OCI-LY7 (cell line): ENCODE data around the gene EFCAB5. TPM values are rescaled to one million over a fixed set of nuclear protein-coding genes. Genes with fewer than 3 reads are reported as not detected.

Source experiments
- BruUV-seq: library from RNA; stranded (reverse); fragments of 400-500 nt; replicated peaks from 2 replicates; lab custom pipeline; 2021; lab: Mats Ljungman, UMichigan
- CTCF ChIA-PET: fragments of 300-600 bp; sonication (Branson Sonifier 250); formaldehyde crosslinking; loops from one replicate; lab custom pipeline; 2022; ENCODE audit warnings: antibody characterized with exemption; ENCODE audit not compliant: unreplicated experiment; lab: Charles Lee
- POLR2A ChIA-PET: fragments of 300-600 bp; sonication (Branson Sonifier 250); formaldehyde crosslinking; loops from one replicate; lab custom pipeline; 2022; ENCODE audit warnings: antibody characterized with exemption; lab: Charles Lee
- DNase-seq: peaks from one replicate; pipeline ENCODE4 v3.0.0-alpha.2; 2015; ENCODE audit warnings: low spot score
- H2AFZ ChIP-seq: fragments of 200-600 bp; sonication (generic), shearing (Covaris generic); 2 replicates; pipeline ENCODE4 v1.6.1; 2014; ENCODE audit warnings: mild to moderate bottlenecking, antibody characterized with exemption, low read length, moderate library complexity
- H3K27ac ChIP-seq: fragments of 200-600 bp; sonication (generic); 2 replicates; pipeline ENCODE4 v1.5.1; 2014; ENCODE audit warnings: mixed run types, low read depth, mild to moderate bottlenecking, moderate library complexity, low read length, inconsistent platforms; ENCODE audit not compliant: poor library complexity, severe bottlenecking
- H3K36me3 ChIP-seq: fragments of 200-600 bp; sonication (generic); 2 replicates; pipeline ENCODE4 v1.6.1; 2014; ENCODE audit warnings: mild to moderate bottlenecking, antibody characterized with exemption, low read length, moderate library complexity, mixed read lengths; ENCODE audit not compliant: insufficient read depth
- H3K4me1 ChIP-seq: fragments of 200-600 bp; sonication (generic); 2 replicates; pipeline ENCODE4 v1.5.1; 2014; ENCODE audit warnings: mild to moderate bottlenecking, low read length; ENCODE audit not compliant: insufficient read depth, poor library complexity, severe bottlenecking
- H3K4me2 ChIP-seq: fragments of 200-600 bp; sonication (generic); 2 replicates; pipeline ENCODE4 v1.6.1; 2014; ENCODE audit warnings: mild to moderate bottlenecking, low read length
- H3K4me3 ChIP-seq: fragments of 200-600 bp; sonication (generic); 2 replicates; pipeline ENCODE4 v1.5.1; 2014; ENCODE audit warnings: mild to moderate bottlenecking, low read depth, low read length; ENCODE audit not compliant: poor library complexity, severe bottlenecking
- H3K79me2 ChIP-seq: fragments of 200-600 bp; sonication (generic); 2 replicates; pipeline ENCODE4 v1.6.1; 2016; ENCODE audit warnings: low read depth, mild to moderate bottlenecking, low read length, moderate library complexity, mixed read lengths; ENCODE audit not compliant: insufficient read depth
- H3K9me2 ChIP-seq: fragments of 200-600 bp; sonication (generic); 2 replicates; pipeline ENCODE4 v1.6.1; 2016; ENCODE audit warnings: mild to moderate bottlenecking, low read length, mixed read lengths; ENCODE audit not compliant: insufficient read depth
- H3K9me3 ChIP-seq: fragments of 200-600 bp; sonication (generic); 2 replicates; pipeline ENCODE4 v1.6.1; 2014; ENCODE audit warnings: mild to moderate bottlenecking, mixed run types, low read length, mixed read lengths
- H4K20me1 ChIP-seq: fragments of 200-600 bp; sonication (generic); 2 replicates; pipeline ENCODE4 v1.6.1; 2014; ENCODE audit warnings: mild to moderate bottlenecking, antibody characterized with exemption, low read length, moderate library complexity, mixed read lengths; ENCODE audit not compliant: insufficient read depth
- EZH2phosphoT487 ChIP-seq: fragments of 200-600 bp; sonication (generic); IDR thresholded peaks from 2 replicates; pipeline ENCODE4 v1.6.1; 2018; ENCODE audit warnings: low read depth, borderline replicate concordance, mild to moderate bottlenecking, mixed run types, antibody characterized with exemption, low read length, moderate library complexity, mixed read lengths
- intact Hi-C: fragments of 100-400 bp; cut with micrococcal nuclease; formaldehyde crosslinking; loops from one replicate; pipeline ENCODE4 v1.10.0; 2022; ENCODE audit not compliant: unreplicated experiment
- total RNA-seq, 2 experiments: library from RNA; depleted of rRNA in 1 of 2; stranded (reverse); fragments of >200 nt in 1 of 2; shearing (Covaris generic) in 1 of 2; gene quantifications; 2 replicates each; pipeline ENCODE4 v1.2.3, GENCODE V29; 2014 to 2022
- TF ChIP-seq, protein P1 (sequence below): fragments of 200-600 bp; sonication (generic); conservative IDR thresholded peaks from 2 replicates; pipeline ENCODE4 v1.5.1; 2014; ENCODE audit warnings: mild to moderate bottlenecking, antibody characterized with exemption, low read length, moderate library complexity, mixed read lengths

EFCAB5 gene
- total RNA-seq, 2 experiments from 2014 or later: 1.9 to 2.2 TPM

DNA sequence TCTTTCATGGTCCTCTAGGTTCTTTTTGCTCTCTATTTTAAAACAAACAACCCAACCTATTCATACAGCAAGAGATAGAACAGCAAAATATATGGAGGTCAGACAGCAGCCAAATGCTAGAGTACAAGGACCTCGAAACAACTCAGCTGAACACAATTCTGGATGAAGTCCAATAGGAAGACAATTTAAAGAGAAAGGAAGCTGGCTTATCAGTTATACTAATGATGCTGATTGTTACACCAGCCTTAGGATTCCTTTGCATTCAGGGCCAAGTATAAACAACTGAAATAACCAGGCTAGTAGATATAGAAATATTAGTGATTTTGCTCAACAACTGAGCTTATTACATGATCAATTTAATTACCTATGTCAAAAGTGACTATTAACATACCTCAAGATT is 13.9 kb upstream of the EFCAB5 start:
- H3K27ac ChIP-seq: no peak overlapping the region
- peak overlapping the region; percentile 97 for H3K4me2 ChIP-seq
- no TSS peak for BruUV-seq
- H3K9me2 ChIP-seq: no peaks in the 10 kb centered on the region
- CTCF ChIA-PET: interaction anchor here (1.4 kb wide), 1 partner anchor 117 kb away, joined by 3 read pairs; no protein-coding TSS in a partner anchor
- H3K79me2 ChIP-seq: peaks cover 76% of the 10 kb centered on the region
- DNase-seq: no peak
- H3K9me3 ChIP-seq: no peaks in the 10 kb centered on the region
- H3K4me1 ChIP-seq: peaks cover 46% of the 10 kb centered on the region
- H2AFZ ChIP-seq: no peak overlapping the region
- POLR2A ChIA-PET: interaction anchor here (0.9 to 1.6 kb wide), 4 partner anchors 13 to 204 kb away, joined by 3 to 8 read pairs (median 4); no protein-coding TSS in a partner anchor
- peaks cover 46% of the 10 kb centered on the region for H3K36me3 ChIP-seq
- peaks cover 20% of the 10 kb centered on the region; the same call in 1 of the 2 replicates for H4K20me1 ChIP-seq
- TF ChIP-seq EZH2phosphoT487: no peak
- TF ChIP-seq, protein P1, sequence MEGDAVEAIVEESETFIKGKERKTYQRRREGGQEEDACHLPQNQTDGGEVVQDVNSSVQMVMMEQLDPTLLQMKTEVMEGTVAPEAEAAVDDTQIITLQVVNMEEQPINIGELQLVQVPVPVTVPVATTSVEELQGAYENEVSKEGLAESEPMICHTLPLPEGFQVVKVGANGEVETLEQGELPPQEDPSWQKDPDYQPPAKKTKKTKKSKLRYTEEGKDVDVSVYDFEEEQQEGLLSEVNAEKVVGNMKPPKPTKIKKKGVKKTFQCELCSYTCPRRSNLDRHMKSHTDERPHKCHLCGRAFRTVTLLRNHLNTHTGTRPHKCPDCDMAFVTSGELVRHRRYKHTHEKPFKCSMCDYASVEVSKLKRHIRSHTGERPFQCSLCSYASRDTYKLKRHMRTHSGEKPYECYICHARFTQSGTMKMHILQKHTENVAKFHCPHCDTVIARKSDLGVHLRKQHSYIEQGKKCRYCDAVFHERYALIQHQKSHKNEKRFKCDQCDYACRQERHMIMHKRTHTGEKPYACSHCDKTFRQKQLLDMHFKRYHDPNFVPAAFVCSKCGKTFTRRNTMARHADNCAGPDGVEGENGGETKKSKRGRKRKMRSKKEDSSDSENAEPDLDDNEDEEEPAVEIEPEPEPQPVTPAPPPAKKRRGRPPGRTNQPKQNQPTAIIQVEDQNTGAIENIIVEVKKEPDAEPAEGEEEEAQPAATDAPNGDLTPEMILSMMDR: no peak
- H3K4me3 ChIP-seq: peak overlapping the region; percentile 84
- intact Hi-C loops: loop anchor here (5.0 kb wide), 1 partner anchor 670 kb away; no protein-coding TSS in a partner anchor

DNA sequence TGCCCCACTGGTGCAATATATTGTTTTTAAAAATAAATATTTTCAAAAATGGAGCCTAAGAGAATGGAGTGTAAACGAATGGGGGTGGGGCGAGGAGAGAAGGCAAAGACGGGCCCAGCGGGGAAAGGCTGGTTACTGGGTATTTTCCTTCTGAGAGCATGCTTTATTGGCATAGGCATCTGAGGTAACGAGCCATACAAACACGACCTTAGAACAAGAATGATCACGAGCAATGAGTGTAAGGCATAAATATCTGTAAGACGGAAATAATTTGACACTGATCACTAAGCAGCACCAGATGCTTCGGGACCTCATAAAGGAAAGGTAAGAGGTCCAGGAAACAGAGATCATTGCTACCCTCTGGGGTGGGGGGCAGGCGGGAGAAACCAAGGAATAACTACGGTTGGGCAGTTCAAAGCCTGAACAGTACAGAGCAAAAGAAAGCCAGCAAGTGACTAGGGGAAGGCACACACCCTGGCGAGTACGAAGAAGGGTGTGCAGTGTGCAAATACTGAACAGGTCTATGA is 12.4 kb upstream of the EFCAB5 start:
- H3K27ac ChIP-seq: peak overlapping the region; percentile 95
- no TSS peak for BruUV-seq
- no peaks in the 10 kb centered on the region for H3K9me2 ChIP-seq
- peak overlapping the region; percentile 97 for H3K4me2 ChIP-seq
- H3K4me1 ChIP-seq: peaks cover 42% of the 10 kb centered on the region
- POLR2A ChIA-PET: interaction anchor here (0.7 to 1.0 kb wide), 2 partner anchors 10 to 1237 kb away, joined by 3 read pairs; no protein-coding TSS in a partner anchor
- peak; percentile 63 for DNase-seq
- intact Hi-C loops: loop anchor here (5.0 kb wide), 1 partner anchor 668 kb away; no protein-coding TSS in a partner anchor
- peaks cover 19% of the 10 kb centered on the region; the same call in 1 of the 2 replicates for H4K20me1 ChIP-seq
- peak overlapping the region; percentile 84 for H3K4me3 ChIP-seq
- H3K9me3 ChIP-seq: no peaks in the 10 kb centered on the region
- H2AFZ ChIP-seq: peak overlapping the region; percentile 56
- TF ChIP-seq, protein P1: no peak
- no peak for TF ChIP-seq EZH2phosphoT487
- peaks cover 34% of the 10 kb centered on the region for H3K36me3 ChIP-seq
- CTCF ChIA-PET: interaction anchor here (0.6 kb wide), 1 partner anchor 115 kb away, joined by 8 read pairs; no protein-coding TSS in a partner anchor
- H3K79me2 ChIP-seq: peaks cover 61% of the 10 kb centered on the region
